OCI-LY1 (cell line): ENCODE results near the gene PDIA3.

Experiments
- H2AFZ ChIP-seq: fragments of 200-600 bp; sonication (generic), shearing (Covaris generic); 2 replicates; pipeline ENCODE4 v1.6.0; 2014; ENCODE audit warnings: antibody characterized with exemption, mild to moderate bottlenecking, low read length
- H3F3A ChIP-seq: fragments of 200-600 bp; sonication (generic), shearing (Covaris generic); 2 replicates; pipeline ENCODE4 v1.6.0; 2014; ENCODE audit warnings: mild to moderate bottlenecking, antibody characterized with exemption, low read length, moderate library complexity; ENCODE audit not compliant: insufficient read depth
- H3K27ac ChIP-seq: fragments of 200-600 bp; sonication (generic); 2 replicates; pipeline ENCODE4 v1.5.1; 2014; ENCODE audit warnings: low read length, mixed run types, mild to moderate bottlenecking, low read depth; ENCODE audit not compliant: poor library complexity, severe bottlenecking
- H3K27me3 ChIP-seq: fragments of 200-600 bp; sonication (generic); 2 replicates; pipeline ENCODE4 v1.6.0; 2014; ENCODE audit warnings: antibody characterized with exemption, mild to moderate bottlenecking, low read length, moderate library complexity; ENCODE audit not compliant: insufficient read depth
- H3K36me3 ChIP-seq: fragments of 200-600 bp; sonication (generic); 2 replicates; pipeline ENCODE4 v1.6.1; 2014; ENCODE audit warnings: mild to moderate bottlenecking, antibody characterized with exemption, low read length, moderate library complexity, mixed read lengths; ENCODE audit not compliant: insufficient read depth
- H3K4me1 ChIP-seq: fragments of 200-600 bp; sonication (generic); 2 replicates; pipeline ENCODE4 v1.5.1; 2014; ENCODE audit warnings: mild to moderate bottlenecking, low read length, moderate library complexity; ENCODE audit not compliant: insufficient read depth, severe bottlenecking
- H3K4me2 ChIP-seq: fragments of 200-600 bp; sonication (generic), shearing (Covaris generic); 2 replicates; pipeline ENCODE4 v1.6.1; 2014; ENCODE audit warnings: low read length
- H3K4me3 ChIP-seq: fragments of 200-600 bp; sonication (generic); 2 replicates; pipeline ENCODE4 v1.5.1; 2014; ENCODE audit warnings: low read length, low read depth, mild to moderate bottlenecking, mixed read lengths; ENCODE audit not compliant: poor library complexity, severe bottlenecking
- H3K79me2 ChIP-seq: fragments of 200-600 bp; shearing (Covaris generic); 2 replicates; pipeline ENCODE4 v1.6.1; 2016; ENCODE audit warnings: mixed run types, low read length, mixed read lengths; ENCODE audit not compliant: insufficient read depth
- H3K9ac ChIP-seq: fragments of 200-600 bp; sonication (generic), shearing (Covaris generic); 2 replicates; pipeline ENCODE4 v1.6.1; 2014; ENCODE audit warnings: mild to moderate bottlenecking, low read length, mixed read lengths
- H3K9me2 ChIP-seq: fragments of 200-600 bp; sonication (generic), shearing (Covaris generic); 2 replicates; pipeline ENCODE4 v1.6.1; 2014; ENCODE audit warnings: low read depth, mild to moderate bottlenecking, low read length, mixed read lengths
- H3K9me3 ChIP-seq: fragments of 200-600 bp; shearing (Covaris generic); 2 replicates; pipeline ENCODE4 v1.6.1; 2014; ENCODE audit warnings: low read length, mixed read lengths
- H4K20me1 ChIP-seq: fragments of 200-600 bp; sonication (generic), shearing (Covaris generic); 2 replicates; pipeline ENCODE4 v1.6.0; 2016; ENCODE audit warnings: mild to moderate bottlenecking, low read length; ENCODE audit not compliant: insufficient read depth
- CTCF ChIP-seq: fragments of 200-600 bp; sonication (generic), shearing (Covaris generic); IDR thresholded peaks from 2 replicates; pipeline ENCODE4 v1.5.1; 2017; ENCODE audit warnings: mild to moderate bottlenecking, antibody characterized with exemption, low read length, moderate library complexity, mixed read lengths
- EZH2 ChIP-seq: fragments of 200-600 bp; sonication (generic), shearing (Covaris generic); IDR thresholded peaks from 2 replicates; pipeline ENCODE4 v1.8.0; 2017; ENCODE audit warnings: borderline replicate concordance, mixed run types, mild to moderate bottlenecking, antibody characterized with exemption, low read length, moderate library complexity, mixed read lengths

Gene PDIA3

GRCh38 chr15:43791993-43792760 lies 45.9 kb downstream of the PDIA3 start, which contains the start of gene SERF2:
Gene SERF2, plus strand, starts transcription at chr15:43792320. Its CDS starts 57 bp downstream, at chr15:43792377.
- H3K4me3 ChIP-seq, result peak within 1 kb of the TSS; percentile 97
- H3K4me1 ChIP-seq, result peaks cover 80% of the 10 kb centered on the region
- no peaks in the 10 kb centered on the region for H3K9me2 ChIP-seq
- peaks cover 47% of the 10 kb centered on the region for H3K36me3 ChIP-seq
- TF ChIP-seq CTCF (no peak), EZH2 (no peak)
- H3K4me2 ChIP-seq, result peak within 1 kb of the TSS; percentile 86
- no peaks in the 10 kb centered on the region for H3K9me3 ChIP-seq
- H3K9ac ChIP-seq, result peak within 1 kb of the TSS; percentile 99
- H3F3A ChIP-seq, result peaks cover 21% of the 10 kb centered on the region
- no peak within 1 kb of the TSS for H2AFZ ChIP-seq
- peak within 1 kb of the TSS; percentile 99 for H3K27ac ChIP-seq
- H4K20me1 ChIP-seq, result no peaks in the 10 kb centered on the region
- peaks cover 12% of the 10 kb centered on the region; the same call in 1 of the 2 replicates for H3K79me2 ChIP-seq
- no peaks in the 10 kb centered on the region for H3K27me3 ChIP-seq

GRCh38 chr15:43792761-43793476 lies 46.7 kb downstream of the PDIA3 start:
- peaks cover 79% of the 10 kb centered on the region for H3K4me1 ChIP-seq
- H2AFZ ChIP-seq, result no peak overlapping the region
- no peaks in the 10 kb centered on the region for H3K27me3 ChIP-seq
- peaks cover 21% of the 10 kb centered on the region for H3F3A ChIP-seq
- H3K9ac ChIP-seq, result peak overlapping the region; percentile 99
- H3K4me3 ChIP-seq, result peak overlapping the region; percentile 97
- no peaks in the 10 kb centered on the region for H4K20me1 ChIP-seq
- H3K36me3 ChIP-seq, result peaks cover 47% of the 10 kb centered on the region
- no peaks in the 10 kb centered on the region for H3K9me3 ChIP-seq
- H3K27ac ChIP-seq, result peak overlapping the region; percentile 98
- TF ChIP-seq EZH2, result no peak
- TF ChIP-seq CTCF, result no peak
- H3K9me2 ChIP-seq, result no peaks in the 10 kb centered on the region
- H3K79me2 ChIP-seq, result peaks cover 12% of the 10 kb centered on the region; the same call in 1 of the 2 replicates
- H3K4me2 ChIP-seq, result peak overlapping the region; percentile 86

GRCh38 chr15:43793647-43794046 lies 47.4 kb downstream of the PDIA3 start:
- Histone ChIP-seq H3K4me1 (peaks cover 79% of the 10 kb centered on the region), H2AFZ (no peak overlapping the region), H3F3A (peaks cover 17% of the 10 kb centered on the region), H3K27me3 (no peaks in the 10 kb centered on the region), H3K4me3 (peak overlapping the region; percentile 97), H3K9ac (peak overlapping the region; percentile 99), H3K9me3 (no peaks in the 10 kb centered on the region), H3K36me3 (peaks cover 47% of the 10 kb centered on the region), H3K4me2 (peak overlapping the region; percentile 86), H3K9me2 (no peaks in the 10 kb centered on the region), H4K20me1 (no peaks in the 10 kb centered on the region), H3K79me2 (peaks cover 12% of the 10 kb centered on the region; the same call in 1 of the 2 replicates), H3K27ac (peak overlapping the region; percentile 98)
- TF ChIP-seq EZH2, result no peak
- no peak for TF ChIP-seq CTCF
